Cardiac fibroblast (primary cell): ENCODE data around the gene UPK1A.

Experiments used
- DNase-seq, 2 donors: peaks; one replicate each; pipeline versions ENCODE4 v3.0.0 to v3.0.0-alpha.2; 2010; ENCODE audit warnings: low read depth in 2 of 2
- H3K4me3 ChIP-seq, 2 donors: replicated peaks in 1 of 2; 1 replicate in 1 of 2; 2 replicates in 1 of 2; pipeline ENCODE4 v1.5.1; 2011; ENCODE audit warnings: low read depth in 2 of 2, low read length in 2 of 2, mild to moderate bottlenecking in 2 of 2, moderate library complexity in 1 of 2
- TF ChIP-seq, protein P1 (sequence below): IDR thresholded peaks from one replicate; pipeline ENCODE4 v1.5.1; 2011; ENCODE audit warnings: low read depth, mild to moderate bottlenecking, low read length, inconsistent platforms

UPK1A gene

GRCh38 chr19:35666251-35666913, at the start of gene UPK1A:
Gene UPK1A (plus strand): TSS chr19:35666517. CDS start chr19:35666813, 296 bp downstream.
- no peak within 1 kb of the TSS for H3K4me3 ChIP-seq
- no peak for DNase-seq
- TF ChIP-seq, protein P1, sequence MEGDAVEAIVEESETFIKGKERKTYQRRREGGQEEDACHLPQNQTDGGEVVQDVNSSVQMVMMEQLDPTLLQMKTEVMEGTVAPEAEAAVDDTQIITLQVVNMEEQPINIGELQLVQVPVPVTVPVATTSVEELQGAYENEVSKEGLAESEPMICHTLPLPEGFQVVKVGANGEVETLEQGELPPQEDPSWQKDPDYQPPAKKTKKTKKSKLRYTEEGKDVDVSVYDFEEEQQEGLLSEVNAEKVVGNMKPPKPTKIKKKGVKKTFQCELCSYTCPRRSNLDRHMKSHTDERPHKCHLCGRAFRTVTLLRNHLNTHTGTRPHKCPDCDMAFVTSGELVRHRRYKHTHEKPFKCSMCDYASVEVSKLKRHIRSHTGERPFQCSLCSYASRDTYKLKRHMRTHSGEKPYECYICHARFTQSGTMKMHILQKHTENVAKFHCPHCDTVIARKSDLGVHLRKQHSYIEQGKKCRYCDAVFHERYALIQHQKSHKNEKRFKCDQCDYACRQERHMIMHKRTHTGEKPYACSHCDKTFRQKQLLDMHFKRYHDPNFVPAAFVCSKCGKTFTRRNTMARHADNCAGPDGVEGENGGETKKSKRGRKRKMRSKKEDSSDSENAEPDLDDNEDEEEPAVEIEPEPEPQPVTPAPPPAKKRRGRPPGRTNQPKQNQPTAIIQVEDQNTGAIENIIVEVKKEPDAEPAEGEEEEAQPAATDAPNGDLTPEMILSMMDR: no peak

DNA sequence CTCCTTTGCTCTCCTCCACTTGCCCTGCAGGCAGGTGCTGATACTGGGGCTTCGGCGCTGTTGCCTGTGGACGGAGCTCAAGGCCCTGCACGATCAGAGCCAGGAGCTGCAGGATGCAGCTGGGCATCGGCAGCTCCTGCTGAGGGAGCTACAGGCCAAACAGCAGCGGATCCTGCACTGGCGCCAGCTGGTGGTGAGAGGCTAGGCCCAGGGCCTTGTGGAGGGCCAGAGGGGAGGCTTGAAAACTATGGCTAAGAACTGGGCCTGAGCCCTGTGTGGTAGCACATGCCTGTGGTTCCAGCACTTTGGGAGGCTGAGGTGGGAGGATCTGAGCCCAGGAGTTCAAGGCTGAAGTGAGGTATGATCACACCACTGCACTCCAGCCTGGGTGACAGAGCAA, 47.5 kb upstream of the UPK1A start:
- TF ChIP-seq, protein P1: no peak
- H3K4me3 ChIP-seq: no peak overlapping the region
- DNase-seq: no peak

- TF ChIP-seq, protein P1: no peak
Measured at GRCh38 chr19:35619290-35619923, 46.9 kb upstream of the UPK1A start.

GRCh38 chr19:35620001-35620400, 46.3 kb upstream of the UPK1A start:
- TF ChIP-seq, protein P1: no peak

More at GRCh38 chr19:35619290-35619923, 46.9 kb upstream of the UPK1A start:
- no peak overlapping the region for H3K4me3 ChIP-seq
- DNase-seq: no peak

DNA sequence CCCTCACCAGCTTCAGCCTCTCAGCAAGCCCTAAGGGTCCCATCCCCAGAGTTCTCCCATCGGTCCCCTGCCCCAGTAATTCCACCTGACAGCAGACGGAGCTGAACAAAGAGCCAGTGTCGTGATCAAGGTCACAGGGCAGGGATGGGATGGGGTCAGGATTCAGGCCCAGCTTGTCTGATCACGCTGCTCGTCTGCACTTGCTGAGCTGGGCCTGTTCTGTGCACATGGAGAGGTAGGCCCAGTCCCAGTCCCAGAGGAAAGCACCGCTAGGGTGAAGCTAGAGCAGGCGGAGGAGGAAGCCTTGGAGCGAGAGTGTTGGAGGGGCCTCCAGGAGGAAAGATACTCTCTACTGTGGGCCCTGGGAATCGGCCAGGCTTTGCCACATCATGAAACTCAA, 44.6 kb upstream of the UPK1A start:
- TF ChIP-seq, protein P1: no peak
- DNase-seq: no peak
- H3K4me3 ChIP-seq: no peak overlapping the region

More at GRCh38 chr19:35620001-35620400, 46.3 kb upstream of the UPK1A start:
- no peak for DNase-seq
- no peak overlapping the region for H3K4me3 ChIP-seq

GRCh38 chr19:35622750-35623149, 43.6 kb upstream of the UPK1A start:
- H3K4me3 ChIP-seq: no peak overlapping the region
- TF ChIP-seq, protein P1: no peak
- no peak for DNase-seq
